GM18951 (cell line): ENCODE measurements around the gene EPB41L5.
"Not testable (repeated sequence)": the region's sequence is repeated elsewhere in the genome, so short reads cannot be mapped to it uniquely, and the experiment has no call there.

Source experiments
- POLR2A ChIP-seq: IDR thresholded peaks from 4 replicates; pipeline ENCODE4 v1.6.1; 2011; ENCODE audit warnings: mild to moderate bottlenecking; ENCODE audit not compliant: insufficient read length, insufficient read depth; ENCODE audit errors: extremely low read depth
- in situ Hi-C: fragments of 300-500 bp; cut with MboI; formaldehyde crosslinking; loops from one replicate; pipeline ENCODE4 v1.12.0; 2022; ENCODE audit warnings: low sequenced_read_pairs, mixed read lengths, inconsistent platforms; ENCODE audit not compliant: unreplicated experiment

Gene EPB41L5

GRCh38 chr2:120044336-120044735 lies 31.5 kb downstream of the EPB41L5 start:
- in situ Hi-C loops = no loop called here
- TF ChIP-seq POLR2A = no peak

GRCh38 chr2:120045775-120046174 lies 32.9 kb downstream of the EPB41L5 start:
- in situ Hi-C loops = not testable (repeated sequence)

DNA sequence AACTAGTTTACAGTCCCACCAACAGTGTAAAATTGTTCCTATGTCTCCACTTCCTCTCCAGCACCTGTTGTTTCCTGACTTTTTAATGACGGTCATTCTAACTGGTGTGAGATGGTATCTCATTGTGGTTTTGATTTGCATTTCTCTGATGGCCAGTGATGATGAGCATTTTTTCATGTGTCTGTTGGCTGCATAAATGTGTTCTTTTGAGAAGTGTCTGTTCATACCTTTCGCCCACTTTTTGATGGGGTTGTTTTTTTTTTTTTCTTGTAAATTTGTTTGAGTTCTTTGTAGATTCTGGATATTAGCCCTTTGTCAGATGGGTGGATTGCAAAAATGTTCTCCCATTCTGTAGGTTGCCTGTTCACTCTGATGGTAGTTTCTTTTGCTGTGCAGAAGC lies 33.4 kb downstream of the EPB41L5 start:
- in situ Hi-C loops = not testable (repeated sequence)

GRCh38 chr2:120052597-120052996 lies 39.7 kb downstream of the EPB41L5 start:
- no peak for TF ChIP-seq POLR2A
- in situ Hi-C loops = no loop called here

DNA sequence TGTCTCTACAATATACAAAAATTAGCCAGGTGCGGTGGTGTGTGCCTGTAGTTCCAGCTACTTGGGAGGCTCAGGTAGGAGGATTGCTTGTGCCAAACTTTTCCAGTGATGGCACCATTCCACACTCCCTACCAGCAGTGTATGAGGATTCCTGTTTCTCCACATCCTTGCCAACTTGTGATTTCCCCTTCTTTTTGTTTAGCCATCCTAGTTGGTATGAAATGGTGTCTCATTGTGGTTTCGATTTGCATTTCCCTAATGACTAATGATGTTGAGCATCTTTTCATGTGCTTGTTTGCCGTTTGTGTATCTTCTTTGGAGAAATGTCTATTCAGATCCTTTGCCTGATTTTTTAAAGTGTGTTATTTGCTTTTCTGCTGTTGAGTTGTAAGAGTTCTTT lies 41.0 kb downstream of the EPB41L5 start:
- TF ChIP-seq POLR2A = no peak
- in situ Hi-C loops = no loop called here

DNA sequence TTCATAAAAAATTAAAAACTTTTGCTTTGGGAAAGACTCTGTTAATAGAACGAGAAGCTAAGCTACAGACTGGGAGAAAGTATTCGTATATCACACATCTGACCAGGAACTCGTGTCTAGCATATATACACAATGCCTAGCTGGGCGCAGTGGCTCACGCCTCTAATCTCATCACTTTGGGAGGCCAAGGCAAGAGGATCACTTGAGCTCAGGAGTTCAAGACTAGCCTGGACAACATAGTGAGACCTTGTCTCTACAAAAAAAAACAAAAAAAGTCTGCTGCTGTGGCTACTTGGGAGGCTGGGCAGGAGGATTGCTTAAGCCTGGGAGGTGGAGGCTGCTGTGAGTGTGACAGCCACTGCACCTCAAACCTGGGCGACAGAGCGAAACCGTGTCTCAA lies 46.6 kb downstream of the EPB41L5 start:
- in situ Hi-C loops = no loop called here
- TF ChIP-seq POLR2A = no peak

GRCh38 chr2:120060088-120060623 lies 47.3 kb downstream of the EPB41L5 start:
- in situ Hi-C loops = no loop called here
- no peak for TF ChIP-seq POLR2A

- no peak for TF ChIP-seq POLR2A
These were observed 51.8 kb downstream of the EPB41L5 start for GRCh38 chr2:120064664-120065063.

GRCh38 chr2:120066800-120067547 lies 54.1 kb downstream of the EPB41L5 start:
- no peak for TF ChIP-seq POLR2A
- in situ Hi-C loops = no loop called here

More at GRCh38 chr2:120064664-120065063, 51.8 kb downstream of the EPB41L5 start:
- in situ Hi-C loops = no loop called here

DNA sequence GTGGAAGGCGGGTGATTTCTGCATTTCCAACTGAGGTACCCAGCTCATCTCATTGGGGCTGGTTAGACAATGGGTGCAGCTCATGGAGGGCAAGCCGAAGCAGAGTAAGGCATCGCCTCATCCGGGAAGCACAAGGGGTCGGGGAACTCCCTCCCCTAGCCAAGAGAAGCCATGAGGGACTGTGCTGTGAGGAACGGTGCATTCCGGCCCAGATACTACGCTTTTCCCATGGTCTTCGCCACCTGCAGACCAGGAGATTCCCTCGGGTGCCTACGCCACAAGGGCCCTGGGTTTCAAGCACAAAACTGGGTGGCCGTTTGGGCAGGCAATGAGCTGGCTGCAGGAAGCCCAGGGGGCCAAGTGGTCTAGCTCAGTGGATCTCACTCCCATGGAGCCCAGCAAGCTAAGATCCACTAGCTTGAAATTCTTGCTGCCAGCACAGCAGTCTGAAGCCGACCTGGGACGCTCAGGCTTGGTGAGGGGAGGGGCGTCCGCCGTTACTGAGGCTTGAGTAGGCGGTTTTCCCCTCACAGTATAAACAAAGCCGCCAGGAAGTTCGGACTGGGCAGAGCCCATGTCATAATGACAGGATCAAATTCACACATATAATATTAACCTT lies 55.3 kb downstream of the EPB41L5 start:
- in situ Hi-C loops = not testable (repeated sequence)

- no peak for TF ChIP-seq POLR2A
- in situ Hi-C loops = no loop called here
These were observed 62.7 kb downstream of the EPB41L5 start for GRCh38 chr2:120075545-120075944.

DNA sequence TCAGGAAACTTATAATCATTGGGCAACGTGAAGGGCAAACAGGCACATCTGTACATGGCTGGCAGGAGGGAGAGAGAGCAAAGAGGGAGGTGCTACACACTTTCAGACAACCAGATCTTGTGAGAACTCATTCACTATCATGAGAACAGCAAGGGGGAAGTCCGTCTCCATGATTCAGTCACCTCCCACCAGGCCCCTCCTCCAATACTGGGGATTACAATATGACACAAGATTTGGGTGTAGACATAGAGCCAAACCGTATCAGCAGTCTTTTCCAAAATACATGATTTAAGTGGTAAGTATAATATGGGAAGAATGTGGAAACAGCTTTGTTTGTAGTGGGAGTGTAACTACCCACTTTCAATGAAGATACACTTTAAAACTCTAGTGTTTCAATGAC lies 65.0 kb downstream of the EPB41L5 start:
- no peak for TF ChIP-seq POLR2A
- in situ Hi-C loops = no loop called here

DNA sequence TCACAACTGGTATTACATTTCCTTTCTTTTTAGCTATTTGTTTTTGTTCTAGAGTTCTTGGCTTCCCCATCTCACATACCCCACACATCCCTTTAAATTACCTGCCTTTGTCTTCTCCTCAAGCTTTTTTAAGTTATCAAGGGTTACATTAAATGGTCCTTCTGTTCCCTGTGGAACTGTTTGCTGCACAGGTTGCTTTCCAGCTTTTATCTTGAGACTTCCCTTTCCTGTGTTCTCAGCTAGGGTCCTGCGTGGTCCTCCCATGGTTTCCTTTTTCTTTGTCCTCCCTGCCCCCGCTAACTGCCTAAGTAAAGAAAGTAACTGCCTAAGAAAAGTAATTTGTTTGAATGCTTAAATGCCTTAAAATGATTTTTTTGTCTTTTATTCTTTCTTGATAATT lies 66.8 kb downstream of the EPB41L5 start:
- in situ Hi-C loops = no loop called here

DNA sequence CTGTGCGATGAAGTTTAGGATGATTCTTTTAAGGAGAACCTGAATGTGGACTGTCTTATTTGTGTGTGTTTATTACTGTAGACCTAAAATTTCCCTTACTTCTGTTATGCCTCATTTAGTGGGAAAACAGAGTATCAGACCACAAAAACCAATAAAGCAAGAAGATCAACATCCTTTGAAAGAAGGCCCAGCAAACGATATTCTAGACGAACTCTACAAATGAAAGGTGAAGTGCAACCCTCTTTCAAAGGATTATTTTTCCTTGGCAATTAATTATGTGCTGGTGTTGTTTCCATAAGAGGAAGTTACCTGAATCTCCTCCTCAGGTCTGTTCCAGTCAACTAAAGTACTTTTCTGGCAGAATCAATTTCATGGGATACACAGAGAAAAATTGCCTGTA lies 78.6 kb downstream of the EPB41L5 start:
- in situ Hi-C loops = no loop called here
- TF ChIP-seq POLR2A = no peak

More for the DNA sequence above, 66.8 kb downstream of the EPB41L5 start:
- no peak for TF ChIP-seq POLR2A
